ENCODE measurements around the gene GAB2.

DNA sequence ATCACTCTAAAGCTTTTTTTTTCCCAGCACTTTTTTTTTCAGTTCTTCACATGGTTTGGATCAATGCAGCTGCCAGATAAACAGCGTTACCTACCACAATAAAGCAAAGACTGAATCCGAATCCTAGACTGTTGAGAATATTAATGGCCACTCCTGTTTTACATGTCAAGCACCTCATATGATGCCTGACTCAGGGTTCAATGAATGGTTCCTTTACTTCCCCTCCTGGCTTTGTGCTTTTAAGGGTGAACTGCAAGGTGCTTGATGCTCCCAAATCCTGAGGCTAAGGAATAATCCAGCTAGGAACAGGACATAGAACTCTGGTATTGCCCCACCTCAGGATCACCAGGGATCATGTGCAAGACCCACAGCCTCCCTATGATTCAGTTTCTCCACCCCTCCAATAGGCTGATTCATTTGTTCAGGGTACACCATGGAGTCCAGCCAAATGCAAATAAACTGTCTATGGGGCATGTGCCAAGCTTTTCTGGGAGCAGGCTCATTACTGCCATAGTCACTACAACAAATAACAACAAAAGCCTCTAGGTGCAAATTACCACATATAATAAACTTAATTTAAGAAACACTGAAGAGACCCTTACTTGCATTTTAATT lies 104.3 kb downstream of the GAB2 start:
- TF ChIP-seq, protein P1, sequence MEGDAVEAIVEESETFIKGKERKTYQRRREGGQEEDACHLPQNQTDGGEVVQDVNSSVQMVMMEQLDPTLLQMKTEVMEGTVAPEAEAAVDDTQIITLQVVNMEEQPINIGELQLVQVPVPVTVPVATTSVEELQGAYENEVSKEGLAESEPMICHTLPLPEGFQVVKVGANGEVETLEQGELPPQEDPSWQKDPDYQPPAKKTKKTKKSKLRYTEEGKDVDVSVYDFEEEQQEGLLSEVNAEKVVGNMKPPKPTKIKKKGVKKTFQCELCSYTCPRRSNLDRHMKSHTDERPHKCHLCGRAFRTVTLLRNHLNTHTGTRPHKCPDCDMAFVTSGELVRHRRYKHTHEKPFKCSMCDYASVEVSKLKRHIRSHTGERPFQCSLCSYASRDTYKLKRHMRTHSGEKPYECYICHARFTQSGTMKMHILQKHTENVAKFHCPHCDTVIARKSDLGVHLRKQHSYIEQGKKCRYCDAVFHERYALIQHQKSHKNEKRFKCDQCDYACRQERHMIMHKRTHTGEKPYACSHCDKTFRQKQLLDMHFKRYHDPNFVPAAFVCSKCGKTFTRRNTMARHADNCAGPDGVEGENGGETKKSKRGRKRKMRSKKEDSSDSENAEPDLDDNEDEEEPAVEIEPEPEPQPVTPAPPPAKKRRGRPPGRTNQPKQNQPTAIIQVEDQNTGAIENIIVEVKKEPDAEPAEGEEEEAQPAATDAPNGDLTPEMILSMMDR (IDR thresholded peaks at IDR 0.05): no peak
- TF ChIP-seq EZH2 (IDR thresholded peaks at IDR 0.05; ENCODE audit: borderline replicate concordance, insufficient read depth, low read depth, low read length, poor library complexity, severe bottlenecking): no peak
